ENCODE measurements around the gene SAFB.

SAFB gene

DNA sequence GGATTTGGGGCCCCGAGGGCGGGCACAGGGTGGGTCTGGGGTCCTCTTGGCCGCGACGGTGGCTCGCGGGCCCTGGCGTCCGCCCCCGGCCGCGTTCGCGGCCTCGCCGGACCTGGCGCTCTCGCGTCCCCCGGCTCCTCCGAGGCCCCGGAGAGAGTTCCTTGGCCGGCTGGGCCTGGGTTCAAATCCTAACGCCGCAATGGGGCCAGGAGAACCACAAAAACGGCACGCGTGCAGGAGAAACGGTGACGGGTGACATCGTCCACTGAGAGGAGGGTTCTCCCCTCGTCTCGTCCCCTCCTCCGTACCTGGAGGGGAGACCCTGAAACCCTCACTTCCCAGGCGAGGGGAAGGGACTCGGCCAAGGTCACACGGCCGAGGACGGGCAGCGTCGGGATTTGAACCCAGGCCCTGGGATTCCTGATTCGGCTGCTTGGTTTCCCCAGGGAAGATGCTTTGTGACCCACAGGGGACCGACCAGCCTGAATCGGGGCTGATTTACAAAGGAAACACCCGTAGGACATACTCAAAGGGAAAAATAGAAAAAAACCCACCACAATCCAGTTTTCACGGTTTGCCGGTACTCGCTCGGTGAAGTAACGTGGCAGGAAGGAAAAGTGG lies 624 bp downstream of the SAFB start:
- intact Hi-C loops (cut with DNase I), result loop anchor here (2.0 kb wide), 1 partner anchor 57 kb away; the partner anchor contains the start of genes HSD11B1L and MICOS13
- DNase-seq, result peak in 2 of 10 donors; percentile 72 to 85

DNA sequence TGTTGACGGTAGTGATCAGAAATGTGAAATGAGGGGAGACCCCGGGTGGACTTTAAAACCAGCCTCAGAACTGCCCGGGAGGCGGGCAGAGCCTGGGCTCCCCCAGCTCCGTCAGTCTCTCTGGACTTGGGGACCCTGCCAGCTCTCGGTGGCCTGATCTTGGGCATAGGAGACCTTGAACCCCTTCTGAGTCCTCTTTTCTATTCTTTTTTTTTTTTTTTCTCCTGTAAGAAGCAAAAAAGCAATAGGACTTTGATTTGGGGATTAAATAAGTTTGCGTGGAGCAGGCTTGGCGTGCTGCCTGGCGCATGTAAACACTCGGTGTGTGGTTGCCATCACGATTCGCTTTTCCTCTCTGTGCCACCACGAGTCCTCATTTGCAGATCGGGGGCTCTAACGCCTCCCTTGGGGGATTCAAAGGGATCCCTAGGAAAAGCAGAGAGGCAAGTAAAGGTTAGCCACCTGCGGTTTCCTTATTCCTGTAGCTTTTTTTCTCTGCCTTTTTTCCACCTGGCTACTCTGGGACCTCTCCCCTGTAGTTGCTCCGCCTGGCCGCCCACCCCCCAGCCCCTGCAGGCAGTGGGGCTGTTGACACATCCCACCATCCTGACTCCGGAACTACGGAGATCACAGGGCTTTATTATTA lies 1.3 kb downstream of the SAFB start:
- DNase-seq, result peak in 6 of 10 donors; percentile 29 to 90 (median 32)
- intact Hi-C loops (cut with DNase I), result no loop called here

- DNase-seq, result no peak
- intact Hi-C loops (cut with DNase I), result no loop called here
These were observed 1.9 kb downstream of the SAFB start for GRCh38 chr19:5624741-5625278.

DNA sequence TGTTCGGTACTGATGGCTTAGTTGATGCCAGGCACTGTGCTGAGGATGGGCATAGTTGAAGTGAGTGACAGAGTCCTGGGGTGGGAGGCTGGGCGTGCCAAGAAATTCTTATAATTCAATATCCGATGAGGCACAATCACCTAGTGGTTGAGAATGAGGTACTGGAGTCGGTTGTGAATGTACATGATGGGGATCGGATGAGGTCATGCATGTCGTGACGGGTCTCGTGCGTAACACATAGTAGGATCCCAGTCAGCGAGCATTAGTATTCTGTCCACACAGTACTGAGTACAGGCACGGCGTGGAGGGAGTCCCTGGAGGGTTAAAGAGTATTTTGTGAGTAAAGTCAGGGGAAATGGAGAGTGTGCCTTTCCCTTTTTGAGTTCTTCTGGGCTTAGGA lies 2.8 kb downstream of the SAFB start:
- intact Hi-C loops (cut with DNase I), result no loop called here
- no peak for DNase-seq

- DNase-seq, result peak in 4 of 10 donors; percentile 26 to 89 (median 67)
- intact Hi-C loops (cut with DNase I), result no loop called here
These were observed 4.6 kb downstream of the SAFB start for GRCh38 chr19:5627395-5627904.

GRCh38 chr19:5628461-5628860 lies 5.6 kb downstream of the SAFB start:
- intact Hi-C loops (cut with DNase I), result no loop called here
- DNase-seq, result no peak

DNA sequence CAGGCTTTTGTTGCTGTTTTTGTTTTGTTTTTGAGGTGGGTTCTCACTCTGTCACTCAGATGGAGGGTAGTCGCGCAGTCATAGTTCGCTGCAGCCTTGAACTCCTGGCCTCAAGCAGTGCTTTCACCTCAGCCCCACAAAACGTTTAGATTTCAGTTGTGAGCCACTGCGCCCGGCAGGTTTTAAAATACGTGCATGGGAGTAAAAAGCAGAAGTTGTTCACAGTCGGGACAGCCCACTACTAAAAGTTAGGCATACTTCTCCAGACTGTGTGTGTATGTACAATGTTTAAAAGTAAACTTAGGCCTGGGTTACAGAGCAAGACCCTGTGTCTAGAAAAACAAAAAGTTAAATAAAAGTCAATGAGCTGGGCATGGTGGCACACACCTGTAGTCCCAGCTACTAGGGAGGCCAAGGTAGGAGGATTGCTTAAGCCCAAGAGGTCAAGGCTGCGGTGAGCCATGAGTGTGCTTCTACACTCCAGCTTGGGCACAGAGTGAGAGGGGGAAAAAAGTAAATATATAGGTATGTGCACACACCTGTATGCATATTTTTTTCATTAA lies 6.1 kb downstream of the SAFB start:
- intact Hi-C loops (cut with DNase I), result no loop called here
- no peak for DNase-seq

- intact Hi-C loops (cut with DNase I), result no loop called here
- DNase-seq, result no peak
These were observed 8.8 kb downstream of the SAFB start for GRCh38 chr19:5631567-5632240.

- DNase-seq, result no peak
- intact Hi-C loops (cut with DNase I), result no loop called here
These were observed 9.3 kb downstream of the SAFB start for GRCh38 chr19:5632241-5632612.

DNA sequence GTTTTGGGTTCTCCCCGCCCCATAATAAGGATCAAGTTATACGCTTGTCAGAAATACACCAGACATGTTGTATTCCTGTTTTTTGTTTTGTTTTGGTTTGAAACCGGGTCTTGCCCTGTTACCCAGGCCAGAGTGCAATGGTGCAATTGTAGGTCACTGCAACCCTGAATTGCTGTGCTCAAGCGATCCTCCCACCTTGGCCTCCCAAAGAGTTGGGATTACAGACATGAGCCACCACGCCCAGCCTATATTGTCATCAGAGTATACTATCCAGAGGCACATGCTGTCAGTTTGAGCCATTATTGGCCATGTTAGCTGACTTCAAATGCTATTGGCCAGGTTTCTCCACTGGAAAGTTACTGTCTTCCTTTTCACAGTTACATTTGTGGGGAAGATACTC lies 9.8 kb downstream of the SAFB start:
- intact Hi-C loops (cut with DNase I), result no loop called here
- DNase-seq, result no peak

DNA sequence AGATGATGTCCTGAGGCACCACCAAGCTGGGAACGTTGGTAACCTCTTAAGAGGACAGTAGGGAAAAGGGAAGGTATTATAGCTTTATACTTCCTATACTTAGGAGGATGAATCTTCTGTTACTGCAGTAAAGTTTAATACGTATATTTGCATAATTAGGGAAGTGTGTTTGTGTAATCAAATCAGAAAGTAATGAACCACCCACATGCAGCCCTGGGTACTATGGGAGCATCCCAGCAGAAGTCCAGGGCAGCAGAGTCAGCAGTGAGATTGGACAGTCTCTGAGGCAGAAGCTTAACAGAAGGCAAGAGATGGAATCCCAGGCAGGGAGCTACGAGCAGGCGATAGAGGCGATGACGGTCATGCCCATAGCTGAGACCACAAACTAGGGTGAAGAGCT lies 12.5 kb downstream of the SAFB start:
- intact Hi-C loops (cut with DNase I), result no loop called here

GRCh38 chr19:5637971-5638370 lies 15.1 kb downstream of the SAFB start:
- no peak for DNase-seq
- intact Hi-C loops (cut with DNase I), result no loop called here

More for the DNA sequence above, 12.5 kb downstream of the SAFB start:
- no peak for DNase-seq

GRCh38 chr19:5641171-5641570 lies 18.3 kb downstream of the SAFB start:
- intact Hi-C loops (cut with DNase I), result no loop called here

DNA sequence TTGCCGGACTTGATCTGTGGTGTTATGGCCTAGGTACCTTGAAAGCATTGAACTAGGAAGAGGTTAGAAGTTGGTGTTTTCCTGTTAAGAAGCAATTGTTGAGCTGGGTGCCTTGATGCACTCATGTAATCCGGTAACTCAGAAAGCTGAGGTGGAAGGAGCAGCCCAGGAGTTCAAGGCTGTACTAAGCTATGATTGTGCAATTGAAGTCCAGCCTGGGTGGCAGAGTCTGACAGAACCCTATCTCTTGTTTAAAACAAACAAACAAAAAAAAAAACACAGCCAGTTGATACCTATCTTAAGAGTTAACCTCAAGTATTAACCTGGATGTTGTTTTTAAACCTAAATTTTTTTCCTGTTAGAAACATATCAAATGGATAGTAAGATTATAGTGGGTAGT lies 19.3 kb downstream of the SAFB start:
- no peak for DNase-seq
- intact Hi-C loops (cut with DNase I), result no loop called here

More at GRCh38 chr19:5641171-5641570, 18.3 kb downstream of the SAFB start:
- DNase-seq, result no peak

- intact Hi-C loops (cut with DNase I), result no loop called here
- DNase-seq, result no peak
These were observed 20.2 kb downstream of the SAFB start for GRCh38 chr19:5643060-5643459.

- intact Hi-C loops (cut with DNase I), result no loop called here
- DNase-seq, result no peak
These were observed 21.2 kb downstream of the SAFB start for GRCh38 chr19:5644037-5644436.

GRCh38 chr19:5645409-5645808 lies 22.5 kb downstream of the SAFB start:
- intact Hi-C loops (cut with DNase I), result no loop called here
- no peak for DNase-seq

- intact Hi-C loops (cut with DNase I), result no loop called here
- DNase-seq, result no peak
These were observed 23.8 kb downstream of the SAFB start for GRCh38 chr19:5646703-5647102.

GRCh38 chr19:5648464-5648863 lies 25.6 kb downstream of the SAFB start:
- intact Hi-C loops (cut with DNase I), result no loop called here
- no peak for DNase-seq

- no peak for DNase-seq
These were observed 28.5 kb downstream of the SAFB start for GRCh38 chr19:5651361-5651760.

GRCh38 chr19:5652261-5652660 lies 29.4 kb downstream of the SAFB start:
- no peak for DNase-seq
- intact Hi-C loops (cut with DNase I), result no loop called here

More at GRCh38 chr19:5651361-5651760, 28.5 kb downstream of the SAFB start:
- intact Hi-C loops (cut with DNase I), result no loop called here
